GM10847 (cell line): ENCODE results near the gene APLP2.

Experiments used
- POLR2A ChIP-seq: IDR thresholded peaks from 2 replicates; pipeline ENCODE4 v1.6.1; 2011; ENCODE audit not compliant: insufficient read length; ENCODE audit errors: extremely low read depth

Gene APLP2

GRCh38 chr11:130097285-130097684, 27.6 kb downstream of the APLP2 start:
- TF ChIP-seq POLR2A: no peak

GRCh38 chr11:130099356-130099755, 29.7 kb downstream of the APLP2 start:
- TF ChIP-seq POLR2A: no peak

- TF ChIP-seq POLR2A: no peak
Measured at GRCh38 chr11:130100381-130101095, 30.8 kb downstream of the APLP2 start.

- no peak for TF ChIP-seq POLR2A
Measured at GRCh38 chr11:130101661-130102060, 32.0 kb downstream of the APLP2 start.

- TF ChIP-seq POLR2A: no peak
Measured at GRCh38 chr11:130102301-130103249, 32.9 kb downstream of the APLP2 start.

- TF ChIP-seq POLR2A: no peak
Measured at GRCh38 chr11:130103296-130103814, 33.7 kb downstream of the APLP2 start.

GRCh38 chr11:130106381-130106780, 36.7 kb downstream of the APLP2 start:
- no peak for TF ChIP-seq POLR2A

GRCh38 chr11:130109386-130109785, 39.7 kb downstream of the APLP2 start:
- no peak for TF ChIP-seq POLR2A

- no peak for TF ChIP-seq POLR2A
Measured at GRCh38 chr11:130110339-130111108, 40.8 kb downstream of the APLP2 start.

- no peak for TF ChIP-seq POLR2A
Measured at GRCh38 chr11:130112071-130112830, 42.6 kb downstream of the APLP2 start.

- no peak for TF ChIP-seq POLR2A
Measured at GRCh38 chr11:130114281-130114680, 44.6 kb downstream of the APLP2 start.

GRCh38 chr11:130114726-130115125, 45.0 kb downstream of the APLP2 start:
- no peak for TF ChIP-seq POLR2A

GRCh38 chr11:130115218-130115617, 45.5 kb downstream of the APLP2 start:
- TF ChIP-seq POLR2A: no peak

GRCh38 chr11:130118165-130118564, 48.5 kb downstream of the APLP2 start:
- no peak for TF ChIP-seq POLR2A
